DMS114 treated with DMSO at 0.1 percent for 48 hours (cell line): ENCODE results near the gene LGI4.

ENCODE experiments used
- DNase-seq: peaks from one replicate; lab custom pipeline; 2025; ENCODE audit not compliant: unreplicated experiment; lab: John Stamatoyannopoulos, UW

The LGI4 gene

GRCh38 chr19:35124098-35125060 lies 10.5 kb downstream of the LGI4 start:
- DNase-seq = peak; percentile 89

GRCh38 chr19:35123573-35123972 lies 11.3 kb downstream of the LGI4 start:
- DNase-seq = no peak

GRCh38 chr19:35122687-35123551 lies 11.9 kb downstream of the LGI4 start:
- DNase-seq = no peak

- no peak for DNase-seq
These were observed 14.0 kb downstream of the LGI4 start for GRCh38 chr19:35120898-35121297.

- DNase-seq = no peak
These were observed 14.4 kb downstream of the LGI4 start for GRCh38 chr19:35120492-35120891.

GRCh38 chr19:35119578-35120155 lies 15.2 kb downstream of the LGI4 start:
- DNase-seq = no peak

GRCh38 chr19:35119091-35119490 lies 15.8 kb downstream of the LGI4 start:
- DNase-seq = no peak

GRCh38 chr19:35118268-35119020 lies 16.4 kb downstream of the LGI4 start:
- DNase-seq = no peak

GRCh38 chr19:35117799-35118198 lies 17.1 kb downstream of the LGI4 start:
- no peak for DNase-seq

- DNase-seq = no peak
These were observed 17.7 kb downstream of the LGI4 start for GRCh38 chr19:35117116-35117515.

GRCh38 chr19:35116072-35116801 lies 18.6 kb downstream of the LGI4 start:
- DNase-seq = no peak

- DNase-seq = no peak
These were observed 19.5 kb downstream of the LGI4 start, which contains the start of gene FXYD3 for GRCh38 chr19:35115177-35115951. Gene FXYD3 (plus strand): TSS chr19:35115823. CDS start chr19:35119377, 3,554 bp downstream.

- peak; percentile 46 for DNase-seq
These were observed 20.3 kb downstream of the LGI4 start for GRCh38 chr19:35114353-35115176.

- DNase-seq = no peak
These were observed 21.7 kb downstream of the LGI4 start for GRCh38 chr19:35112995-35113688.

GRCh38 chr19:35110974-35111373 lies 23.9 kb downstream of the LGI4 start:
- DNase-seq = no peak

- no peak for DNase-seq
These were observed 25.3 kb downstream of the LGI4 start for GRCh38 chr19:35109395-35110112.

GRCh38 chr19:35108730-35109129 lies 26.1 kb downstream of the LGI4 start:
- no peak for DNase-seq
